HCT116 (cell line): ENCODE results near the gene GPS1. TPM values are rescaled to one million over a fixed set of nuclear protein-coding genes. Genes with fewer than 3 reads are reported as not detected.

Source experiments
- ATAC-seq: fragments of 200-7000 bp; cut with Tn5 transposase; 2 replicates; pipeline ENCODE4 v1.9.1; 2020; ENCODE audit warnings: mild to moderate bottlenecking, moderate library complexity
- BruUV-seq: library from RNA; stranded (reverse); fragments of 400-500 nt; replicated peaks from 2 replicates; lab custom pipeline; 2021; lab: Mats Ljungman, UMichigan
- CTCF ChIA-PET: fragments of 300-600 bp; sonication (Branson Sonifier 250); formaldehyde crosslinking; loops from one replicate; lab custom pipeline; 2021; ENCODE audit warnings: antibody characterized with exemption; lab: Charles Lee
- POLR2A ChIA-PET: fragments of 300-600, 350-600 bp; sonication (Branson Sonifier 250); formaldehyde crosslinking; loops from one replicate; lab custom pipeline; 2021; ENCODE audit warnings: antibody characterized with exemption; lab: Charles Lee
- RAD21 ChIA-PET, 2 experiments: fragments of 300-600 bp; sonication (Branson Sonifier 250); formaldehyde crosslinking; loops; one replicate each; lab custom pipeline; 2023; ENCODE audit warnings: low total read pairs in 2 of 2; ENCODE audit not compliant: uncharacterized antibody in 2 of 2, unreplicated experiment in 2 of 2, low non-redundant PET in 1 of 2; lab: Charles Lee
- DNase-seq: peaks from one replicate; pipeline ENCODE4 v3.0.0-alpha.2; 2010; ENCODE audit warnings: low read depth, low spot score
- H2AFZ ChIP-seq: fragments of 200-600 bp; shearing (Covaris generic), sonication (generic); 2 replicates; pipeline ENCODE4 v1.6.1; 2017; ENCODE audit warnings: low read depth, mixed run types, mixed read lengths, antibody characterized with exemption, low read length; ENCODE audit not compliant: poor library complexity, severe bottlenecking
- H3K27ac ChIP-seq: 2 replicates; pipeline ENCODE4 v1.5.1; 2012; ENCODE audit warnings: low read depth, low read length
- H3K27me3 ChIP-seq: fragments of 200-600 bp; sonication (generic); 2 replicates; pipeline ENCODE4 v1.6.1; 2016; ENCODE audit warnings: mixed run types, low read length, mixed read lengths; ENCODE audit not compliant: insufficient read depth
- H3K36me3 ChIP-seq, 2 experiments: fragments of 200-500 bp in 1 of 2; fragments of 200-600 bp in 1 of 2; sonication (Bioruptor generic) in 1 of 2; sonication (generic) in 1 of 2; 2 replicates each; pipeline versions ENCODE4 v1.5.1 to v1.6.1; 2014 to 2016; ENCODE audit warnings: low read length in 2 of 2, inconsistent platforms in 1 of 2, mixed read lengths in 1 of 2, mixed run types in 1 of 2; ENCODE audit not compliant: insufficient read depth in 2 of 2, control insufficient read depth in 1 of 2
- H3K4me1 ChIP-seq, 2 experiments: fragments of 200-600 bp in 1 of 2; sonication (generic) in 1 of 2; 2 replicates each; pipeline versions ENCODE4 v1.5.1 to v1.6.1; 2012 to 2017; ENCODE audit warnings: low read length in 2 of 2, inconsistent platforms in 1 of 2, mild to moderate bottlenecking in 1 of 2, mixed read lengths in 1 of 2, mixed run types in 1 of 2, moderate library complexity in 1 of 2; ENCODE audit not compliant: insufficient read depth in 2 of 2, control insufficient read depth in 1 of 2
- H3K4me2 ChIP-seq: fragments of 200-600 bp; sonication (generic); 2 replicates; pipeline ENCODE4 v1.6.1; 2017; ENCODE audit warnings: mixed run types, low read length, mixed read lengths
- H3K4me3 ChIP-seq, 2 experiments: fragments of 200-600 bp in 1 of 2; sonication (generic) in 1 of 2; replicated peaks in 1 of 2; 2 replicates each; pipeline ENCODE4 v1.5.1; 2011 to 2016; ENCODE audit warnings: low read length in 2 of 2, control low read depth in 1 of 2, low read depth in 1 of 2, mild to moderate bottlenecking in 1 of 2, mixed read lengths in 1 of 2, mixed run types in 1 of 2
- H3K79me2 ChIP-seq: fragments of 200-600 bp; sonication (generic); 2 replicates; pipeline ENCODE4 v1.6.1; 2017; ENCODE audit warnings: mild to moderate bottlenecking, mixed run types, low read length, moderate library complexity, mixed read lengths; ENCODE audit not compliant: insufficient read depth
- H3K9ac ChIP-seq: fragments of 200-600 bp; sonication (generic); 2 replicates; pipeline ENCODE4 v1.6.1; 2016; ENCODE audit warnings: low read length, mixed read lengths
- H3K9me2 ChIP-seq: fragments of 200-600 bp; sonication (generic), shearing (Covaris generic); 2 replicates; pipeline ENCODE4 v1.6.1; 2017; ENCODE audit warnings: mixed run types, mild to moderate bottlenecking, moderate library complexity; ENCODE audit not compliant: insufficient read depth
- H3K9me3 ChIP-seq, 2 experiments: fragments of 200-500 bp in 1 of 2; fragments of 200-600 bp in 1 of 2; sonication (Bioruptor generic) in 1 of 2; sonication (generic) in 1 of 2; 2 replicates each; pipeline ENCODE4 v1.6.1; 2014 to 2017; ENCODE audit warnings: low read length in 2 of 2, mixed read lengths in 2 of 2, inconsistent platforms in 1 of 2, low read depth in 1 of 2, mild to moderate bottlenecking in 1 of 2, mixed run types in 1 of 2, moderate library complexity in 1 of 2; ENCODE audit not compliant: control insufficient read depth in 1 of 2, insufficient read depth in 1 of 2
- H4K20me1 ChIP-seq: fragments of 200-600 bp; sonication (generic), shearing (Covaris generic); 2 replicates; pipeline ENCODE4 v1.6.1; 2017; ENCODE audit warnings: mixed run types, mild to moderate bottlenecking, moderate library complexity; ENCODE audit not compliant: insufficient read depth
- CBX3 ChIP-seq: IDR thresholded peaks from 2 replicates; pipeline ENCODE4 v1.6.1; 2012; ENCODE audit warnings: low read depth
- CEBPB ChIP-seq: IDR thresholded peaks from 2 replicates; pipeline ENCODE4 v1.6.1; 2012; ENCODE audit warnings: low read depth
- EGR1 ChIP-seq: IDR thresholded peaks from 2 replicates; pipeline ENCODE4 v1.6.1; 2012; ENCODE audit warnings: low read depth
- EZH2 ChIP-seq: fragments of 200-600 bp; sonication (generic); IDR thresholded peaks from 2 replicates; pipeline ENCODE4 v1.6.1; 2017; ENCODE audit warnings: antibody characterized with exemption, mixed run types
- EZH2phosphoT487 ChIP-seq: fragments of 200-600 bp; IDR thresholded peaks from 2 replicates; pipeline ENCODE4 v1.6.1; 2018; ENCODE audit warnings: antibody characterized with exemption, borderline replicate concordance
- FOSL1 ChIP-seq: IDR thresholded peaks from 2 replicates; pipeline ENCODE4 v1.6.1; 2012; ENCODE audit warnings: low read depth
- JUND ChIP-seq: IDR thresholded peaks from 2 replicates; pipeline ENCODE4 v1.6.1; 2012
- POLR2A ChIP-seq: IDR thresholded peaks from 2 replicates; pipeline ENCODE4 v1.7.0; 2011; ENCODE audit warnings: borderline replicate concordance; ENCODE audit not compliant: insufficient read depth, insufficient read length; ENCODE audit errors: extremely low read depth
- POLR2AphosphoS5 ChIP-seq: IDR thresholded peaks from 2 replicates; pipeline ENCODE4 v1.6.1; 2011; ENCODE audit warnings: mild to moderate bottlenecking, low read depth, low read length, moderate library complexity
- SIN3A ChIP-seq: IDR thresholded peaks from 2 replicates; pipeline ENCODE4 v1.6.1; 2012; ENCODE audit warnings: low read depth
- SRF ChIP-seq: IDR thresholded peaks from 2 replicates; pipeline ENCODE4 v1.6.1; 2012; ENCODE audit warnings: low read depth
- TCF7L2 ChIP-seq: IDR thresholded peaks from 2 replicates; pipeline ENCODE4 v1.7.0; 2011; ENCODE audit warnings: borderline replicate concordance, inconsistent platforms; ENCODE audit not compliant: insufficient read depth, insufficient read length; ENCODE audit errors: extremely low read depth
- intact Hi-C: fragments of 100-400 bp; cut with micrococcal nuclease; formaldehyde crosslinking; loops from 2 replicates; pipeline ENCODE4 v1.10.0; 2022
- total RNA-seq: library from RNA; stranded (reverse); gene quantifications from one replicate; pipeline ENCODE4 v1.2.1, GENCODE V29; 2021; ENCODE audit not compliant: unreplicated experiment
- TF ChIP-seq, protein P1 (sequence below), 3 experiments: fragments of 200-600 bp in 1 of 3; sonication (generic) in 1 of 3; IDR thresholded peaks in 2 of 3; conservative IDR thresholded peaks in 1 of 3; 2 replicates each; pipeline ENCODE4 v1.5.1; 2012 to 2017; ENCODE audit warnings: low read depth in 2 of 3, low read length in 2 of 3, antibody characterized with exemption in 1 of 3, borderline replicate concordance in 1 of 3, control low read depth in 1 of 3, mild to moderate bottlenecking in 1 of 3, mixed read lengths in 1 of 3, mixed run types in 1 of 3, moderate library complexity in 1 of 3; ENCODE audit not compliant: insufficient read depth in 1 of 3
- TF ChIP-seq, protein P2 (sequence below): IDR thresholded peaks from 2 replicates; pipeline ENCODE4 v1.6.1; 2012
- TF ChIP-seq, protein P3 (sequence below): IDR thresholded peaks from 2 replicates; pipeline ENCODE4 v1.6.1; 2012; ENCODE audit warnings: low read depth

GPS1 gene
- total RNA-seq, 1 experiment from 2014 or later, result 205 TPM

DNA sequence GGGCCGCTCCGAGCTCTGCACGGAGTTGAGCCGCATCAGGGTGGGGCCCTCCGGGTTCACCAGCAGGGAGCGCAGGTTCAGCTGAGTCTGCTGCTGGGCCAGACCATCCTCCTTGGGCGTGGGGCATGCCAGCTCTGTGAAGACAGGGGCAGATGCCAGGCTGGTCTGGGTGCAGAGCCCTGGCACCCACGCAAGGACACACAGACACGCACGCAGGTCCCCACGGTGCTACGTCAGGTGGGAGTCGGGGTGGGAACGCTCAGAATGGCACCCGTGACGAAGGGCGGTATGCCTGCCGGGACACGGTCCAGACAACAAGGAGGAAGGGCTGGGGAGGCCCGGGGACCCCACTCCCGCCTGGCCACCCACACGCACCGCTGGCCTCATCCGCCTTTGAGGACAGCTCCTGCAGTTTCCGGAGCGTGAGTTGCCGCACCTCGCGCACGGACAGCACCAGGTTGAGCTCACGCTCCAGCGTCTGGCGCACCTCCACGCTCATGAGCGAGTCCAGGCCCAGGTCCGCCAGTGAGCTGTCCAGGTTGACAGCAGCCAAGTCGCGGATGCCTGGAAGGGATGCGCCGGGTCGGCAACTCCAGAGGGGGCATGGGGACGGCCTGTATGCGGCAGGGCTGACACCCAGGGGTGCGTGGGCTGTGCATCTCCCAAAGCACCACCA lies 29.2 kb downstream of the GPS1 start:
- RAD21 ChIA-PET, result no interaction called here
- POLR2A ChIA-PET, result interaction anchor here (1.4 kb wide), 1 partner anchor 50 kb away, joined by 3 read pairs; no protein-coding TSS in a partner anchor
- no peaks in the 10 kb centered on the region for H3K27me3 ChIP-seq
- no peak overlapping the region; the same call in 1 of the 2 replicates for H3K27ac ChIP-seq
- H3K9me3 ChIP-seq, result no peaks in the 10 kb centered on the region
- H3K4me1 ChIP-seq, result no peaks in the 10 kb centered on the region
- BruUV-seq, result no TSS peak
- DNase-seq, result no peak
- no peak for TF ChIP-seq TCF7L2
- no peak for TF ChIP-seq FOSL1
- TF ChIP-seq POLR2AphosphoS5, result no peak
- TF ChIP-seq EGR1, result no peak
- no peak for TF ChIP-seq CEBPB
- TF ChIP-seq, all 23 proteins: peak for 0
- ATAC-seq, result no peak
- no peak overlapping the region for H3K4me2 ChIP-seq
- intact Hi-C loops, result no loop called here
- peaks cover 59 to 67% of the 10 kb centered on the region in 2 experiments for H3K36me3 ChIP-seq
- no peak overlapping the region for H3K4me3 ChIP-seq
- H4K20me1 ChIP-seq, result peaks cover 9% of the 10 kb centered on the region; the same call in 1 of the 2 replicates
- H3K79me2 ChIP-seq, result peaks cover 11% of the 10 kb centered on the region; the same call in 1 of the 2 replicates
- no peak overlapping the region for H2AFZ ChIP-seq
- no peaks in the 10 kb centered on the region for H3K9me2 ChIP-seq
- CTCF ChIA-PET, result no interaction called here
- H3K9ac ChIP-seq, result no peak overlapping the region

DNA sequence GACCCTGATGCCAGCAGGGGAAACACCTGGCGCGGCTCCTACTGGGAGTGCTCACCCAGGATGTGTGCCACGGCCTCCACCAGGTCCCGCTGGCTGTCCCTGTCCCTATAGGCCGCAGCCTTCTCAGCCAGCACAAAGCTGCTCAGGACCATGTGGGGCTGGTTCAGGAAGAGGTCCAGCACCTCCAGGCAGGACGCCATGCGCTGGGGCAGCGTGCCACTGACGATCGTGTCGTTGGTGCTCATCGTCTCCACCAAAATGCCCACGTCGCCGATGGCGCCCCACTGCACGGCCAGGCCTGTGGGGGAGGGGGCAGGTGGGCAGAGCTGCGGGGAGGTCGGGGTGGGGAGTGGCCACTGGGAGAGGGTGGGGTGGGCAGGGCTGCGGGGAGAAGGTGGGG lies 29.8 kb downstream of the GPS1 start:
- H3K27ac ChIP-seq, result no peak overlapping the region; the same call in 1 of the 2 replicates
- no peak overlapping the region for H2AFZ ChIP-seq
- peaks cover 9% of the 10 kb centered on the region; the same call in 1 of the 2 replicates for H4K20me1 ChIP-seq
- no peaks in the 10 kb centered on the region for H3K9me3 ChIP-seq
- ChIA-PET CTCF (no interaction called here), RAD21 (no interaction called here), POLR2A (interaction anchor here (1.4 kb wide), 2 partner anchors 17 to 51 kb away, joined by 3 to 4 read pairs; partner anchors contain the start of gene FASN)
- H3K79me2 ChIP-seq, result peaks cover 17% of the 10 kb centered on the region; the same call in 1 of the 2 replicates
- no peak overlapping the region for H3K4me3 ChIP-seq
- ATAC-seq (no peak), DNase-seq (no peak)
- H3K4me1 ChIP-seq, result no peaks in the 10 kb centered on the region
- H3K36me3 ChIP-seq, result peaks cover 60 to 73% of the 10 kb centered on the region in 2 experiments
- intact Hi-C loops, result no loop called here
- H3K4me2 ChIP-seq, result no peak overlapping the region
- H3K27me3 ChIP-seq, result no peaks in the 10 kb centered on the region
- no peak overlapping the region for H3K9ac ChIP-seq
- no peaks in the 10 kb centered on the region for H3K9me2 ChIP-seq
- no TSS peak for BruUV-seq
- TF ChIP-seq JUND, result no peak
- TF ChIP-seq, protein P1, sequence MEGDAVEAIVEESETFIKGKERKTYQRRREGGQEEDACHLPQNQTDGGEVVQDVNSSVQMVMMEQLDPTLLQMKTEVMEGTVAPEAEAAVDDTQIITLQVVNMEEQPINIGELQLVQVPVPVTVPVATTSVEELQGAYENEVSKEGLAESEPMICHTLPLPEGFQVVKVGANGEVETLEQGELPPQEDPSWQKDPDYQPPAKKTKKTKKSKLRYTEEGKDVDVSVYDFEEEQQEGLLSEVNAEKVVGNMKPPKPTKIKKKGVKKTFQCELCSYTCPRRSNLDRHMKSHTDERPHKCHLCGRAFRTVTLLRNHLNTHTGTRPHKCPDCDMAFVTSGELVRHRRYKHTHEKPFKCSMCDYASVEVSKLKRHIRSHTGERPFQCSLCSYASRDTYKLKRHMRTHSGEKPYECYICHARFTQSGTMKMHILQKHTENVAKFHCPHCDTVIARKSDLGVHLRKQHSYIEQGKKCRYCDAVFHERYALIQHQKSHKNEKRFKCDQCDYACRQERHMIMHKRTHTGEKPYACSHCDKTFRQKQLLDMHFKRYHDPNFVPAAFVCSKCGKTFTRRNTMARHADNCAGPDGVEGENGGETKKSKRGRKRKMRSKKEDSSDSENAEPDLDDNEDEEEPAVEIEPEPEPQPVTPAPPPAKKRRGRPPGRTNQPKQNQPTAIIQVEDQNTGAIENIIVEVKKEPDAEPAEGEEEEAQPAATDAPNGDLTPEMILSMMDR (IDR thresholded peaks at IDR 0.05 in 2 of 3, conservative IDR thresholded peaks at IDR 0.05 in 1 of 3; ENCODE audit: borderline replicate concordance in 1 of 3, insufficient read depth in 1 of 3, low read depth in 2 of 3, low read length in 2 of 3), result no peak
- TF ChIP-seq SRF, result no peak
- no peak for TF ChIP-seq EZH2
- TF ChIP-seq, protein P2, sequence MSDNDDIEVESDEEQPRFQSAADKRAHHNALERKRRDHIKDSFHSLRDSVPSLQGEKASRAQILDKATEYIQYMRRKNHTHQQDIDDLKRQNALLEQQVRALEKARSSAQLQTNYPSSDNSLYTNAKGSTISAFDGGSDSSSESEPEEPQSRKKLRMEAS, result no peak
- no peak for TF ChIP-seq FOSL1
- TF ChIP-seq, protein P3, sequence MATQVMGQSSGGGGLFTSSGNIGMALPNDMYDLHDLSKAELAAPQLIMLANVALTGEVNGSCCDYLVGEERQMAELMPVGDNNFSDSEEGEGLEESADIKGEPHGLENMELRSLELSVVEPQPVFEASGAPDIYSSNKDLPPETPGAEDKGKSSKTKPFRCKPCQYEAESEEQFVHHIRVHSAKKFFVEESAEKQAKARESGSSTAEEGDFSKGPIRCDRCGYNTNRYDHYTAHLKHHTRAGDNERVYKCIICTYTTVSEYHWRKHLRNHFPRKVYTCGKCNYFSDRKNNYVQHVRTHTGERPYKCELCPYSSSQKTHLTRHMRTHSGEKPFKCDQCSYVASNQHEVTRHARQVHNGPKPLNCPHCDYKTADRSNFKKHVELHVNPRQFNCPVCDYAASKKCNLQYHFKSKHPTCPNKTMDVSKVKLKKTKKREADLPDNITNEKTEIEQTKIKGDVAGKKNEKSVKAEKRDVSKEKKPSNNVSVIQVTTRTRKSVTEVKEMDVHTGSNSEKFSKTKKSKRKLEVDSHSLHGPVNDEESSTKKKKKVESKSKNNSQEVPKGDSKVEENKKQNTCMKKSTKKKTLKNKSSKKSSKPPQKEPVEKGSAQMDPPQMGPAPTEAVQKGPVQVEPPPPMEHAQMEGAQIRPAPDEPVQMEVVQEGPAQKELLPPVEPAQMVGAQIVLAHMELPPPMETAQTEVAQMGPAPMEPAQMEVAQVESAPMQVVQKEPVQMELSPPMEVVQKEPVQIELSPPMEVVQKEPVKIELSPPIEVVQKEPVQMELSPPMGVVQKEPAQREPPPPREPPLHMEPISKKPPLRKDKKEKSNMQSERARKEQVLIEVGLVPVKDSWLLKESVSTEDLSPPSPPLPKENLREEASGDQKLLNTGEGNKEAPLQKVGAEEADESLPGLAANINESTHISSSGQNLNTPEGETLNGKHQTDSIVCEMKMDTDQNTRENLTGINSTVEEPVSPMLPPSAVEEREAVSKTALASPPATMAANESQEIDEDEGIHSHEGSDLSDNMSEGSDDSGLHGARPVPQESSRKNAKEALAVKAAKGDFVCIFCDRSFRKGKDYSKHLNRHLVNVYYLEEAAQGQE, result no peak
- TF ChIP-seq POLR2A, result no peak
- no peak for TF ChIP-seq EZH2phosphoT487
- TF ChIP-seq SIN3A, result no peak
- no peak for TF ChIP-seq POLR2AphosphoS5
- no peak for TF ChIP-seq CBX3
